Loucy (cell line): ENCODE results near the gene SLC25A33.

Experiments used
- CTCF ChIP-seq: fragments of 200-600 bp; sonication (generic); conservative IDR thresholded peaks from 2 replicates; pipeline ENCODE4 v1.5.1; 2014; ENCODE audit warnings: mild to moderate bottlenecking, antibody characterized with exemption, low read length
- EZH2phosphoT487 ChIP-seq: fragments of 200-600 bp; IDR thresholded peaks from 2 replicates; pipeline ENCODE4 v1.6.1; 2018; ENCODE audit warnings: antibody characterized with exemption, mild to moderate bottlenecking, moderate library complexity, borderline replicate concordance

GRCh38 chr1:9624081-9624480 lies 84.8 kb downstream of the SLC25A33 start:
- TF ChIP-seq CTCF (no peak), EZH2phosphoT487 (no peak)
